ENCODE results near the gene DLG2. TPM values are rescaled to one million over a fixed set of nuclear protein-coding genes. Genes with fewer than 3 reads are reported as not detected.
"Not testable (repeated sequence)": the region's sequence is repeated elsewhere in the genome, so short reads cannot be mapped to it uniquely, and the experiment has no call there.

Gene DLG2
- polyA plus RNA-seq, 3 donors = 0.24 to 0.39 TPM; not detected in 1

GRCh38 chr11:85231588-85231987, 395.6 kb downstream of the DLG2 start:
- TF ChIP-seq, protein P1, sequence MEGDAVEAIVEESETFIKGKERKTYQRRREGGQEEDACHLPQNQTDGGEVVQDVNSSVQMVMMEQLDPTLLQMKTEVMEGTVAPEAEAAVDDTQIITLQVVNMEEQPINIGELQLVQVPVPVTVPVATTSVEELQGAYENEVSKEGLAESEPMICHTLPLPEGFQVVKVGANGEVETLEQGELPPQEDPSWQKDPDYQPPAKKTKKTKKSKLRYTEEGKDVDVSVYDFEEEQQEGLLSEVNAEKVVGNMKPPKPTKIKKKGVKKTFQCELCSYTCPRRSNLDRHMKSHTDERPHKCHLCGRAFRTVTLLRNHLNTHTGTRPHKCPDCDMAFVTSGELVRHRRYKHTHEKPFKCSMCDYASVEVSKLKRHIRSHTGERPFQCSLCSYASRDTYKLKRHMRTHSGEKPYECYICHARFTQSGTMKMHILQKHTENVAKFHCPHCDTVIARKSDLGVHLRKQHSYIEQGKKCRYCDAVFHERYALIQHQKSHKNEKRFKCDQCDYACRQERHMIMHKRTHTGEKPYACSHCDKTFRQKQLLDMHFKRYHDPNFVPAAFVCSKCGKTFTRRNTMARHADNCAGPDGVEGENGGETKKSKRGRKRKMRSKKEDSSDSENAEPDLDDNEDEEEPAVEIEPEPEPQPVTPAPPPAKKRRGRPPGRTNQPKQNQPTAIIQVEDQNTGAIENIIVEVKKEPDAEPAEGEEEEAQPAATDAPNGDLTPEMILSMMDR (IDR thresholded peaks at IDR 0.05) = no peak
- Histone ChIP-seq H3K36me3 (replicated peaks in 1 of 2; ENCODE audit: control insufficient read depth in 1 of 2, insufficient read depth in 2 of 2, low read length in 2 of 2) (no peaks in the 10 kb centered on the region), H3K27ac (ENCODE audit: low read depth in 1 of 2, low read length in 2 of 2) (no peak overlapping the region), H3K79me2 (ENCODE audit: insufficient read depth, low read length) (no peaks in the 10 kb centered on the region), H3K4me2 (replicated peaks; ENCODE audit: extremely low read depth, low read length, poor library complexity, severe bottlenecking) (no peak overlapping the region), H3K9me3 (replicated peaks in 1 of 2; ENCODE audit: control insufficient read depth in 1 of 2, insufficient read depth in 1 of 2, low read length in 2 of 2) (no peaks in the 10 kb centered on the region), H2AFZ (ENCODE audit: insufficient read depth, low read depth, low read length, poor library complexity, severe bottlenecking) (no peak overlapping the region), H3K4me3 (replicated peaks in 1 of 3; ENCODE audit: low read depth in 2 of 3, low read length in 3 of 3) (no peak overlapping the region), H3K4me1 (ENCODE audit: control insufficient read depth in 1 of 2, insufficient read depth in 2 of 2, low read length in 2 of 2) (no peaks in the 10 kb centered on the region), H3K27me3 (ENCODE audit: control insufficient read depth in 2 of 2, insufficient read depth in 2 of 2, low read length in 2 of 2) (no peaks in the 10 kb centered on the region), H4K20me1 (ENCODE audit: insufficient read depth, low read length) (no peaks in the 10 kb centered on the region), H3K9ac (ENCODE audit: insufficient read depth, low read length, poor library complexity, severe bottlenecking) (no peak overlapping the region)
- DNase-seq = no peak
- Mint-ChIP-seq H3K27me3 (ENCODE audit: low read depth in 3 of 3) (peaks cover 0 to 2% (median 0%) of the 10 kb centered on the region in 3 donors), H3K4me3 (no peak overlapping the region), H3K27ac (no peak overlapping the region), H3K36me3 (no peaks in the 10 kb centered on the region), H3K4me1 (no peaks in the 10 kb centered on the region), H3K9me3 (peaks cover 0 to 4% (median 3%) of the 10 kb centered on the region in 7 donors)
- intact Hi-C loops (cut with micrococcal nuclease) = no loop called here
- WGBS (ENCODE audit: insufficient coverage) = 84% methylated on average over 3 of the region's 4 CpGs

GRCh38 chr11:85229723-85230122, 397.4 kb downstream of the DLG2 start:
- H3K36me3 ChIP-seq (replicated peaks in 1 of 2; ENCODE audit: control insufficient read depth in 1 of 2, insufficient read depth in 2 of 2, low read length in 2 of 2); H3K27ac Mint-ChIP-seq; H3K4me1 ChIP-seq (ENCODE audit: control insufficient read depth in 1 of 2, insufficient read depth in 2 of 2, low read length in 2 of 2); H3K36me3 Mint-ChIP-seq; H3K79me2 ChIP-seq (ENCODE audit: insufficient read depth, low read length); H3K27me3 Mint-ChIP-seq (ENCODE audit: low read depth in 3 of 3); H3K27ac ChIP-seq (ENCODE audit: low read depth in 1 of 2, low read length in 2 of 2); H3K9me3 ChIP-seq (replicated peaks in 1 of 2; ENCODE audit: control insufficient read depth in 1 of 2, insufficient read depth in 1 of 2, low read length in 2 of 2); H3K27me3 ChIP-seq (ENCODE audit: control insufficient read depth in 2 of 2, insufficient read depth in 2 of 2, low read length in 2 of 2); H3K4me1 Mint-ChIP-seq; H3K9ac ChIP-seq (ENCODE audit: insufficient read depth, low read length, poor library complexity, severe bottlenecking); H3K4me3 Mint-ChIP-seq; H3K4me2 ChIP-seq (replicated peaks; ENCODE audit: extremely low read depth, low read length, poor library complexity, severe bottlenecking); DNase-seq; intact Hi-C loops (cut with micrococcal nuclease); H3K4me3 ChIP-seq (replicated peaks in 1 of 3; ENCODE audit: low read depth in 2 of 3, low read length in 3 of 3); H4K20me1 ChIP-seq (ENCODE audit: insufficient read depth, low read length); H3K9me3 Mint-ChIP-seq; H2AFZ ChIP-seq (ENCODE audit: insufficient read depth, low read depth, low read length, poor library complexity, severe bottlenecking): not testable (repeated sequence)
- WGBS (ENCODE audit: insufficient coverage) = no CpG with 5 or more reads among the region's 1 CpG

All from CD14-positive monocyte (primary cell).